CD4-positive, alpha-beta T cell treated with Interleukin-4 for 4 hours (primary cell): Measurements from ENCODE around the gene ZNF697.

ENCODE experiments used
- DNase-seq: peaks from one replicate; pipeline ENCODE4 v3.0.0-alpha.2; 2020

ZNF697 gene

GRCh38 chr1:119660253-119661083 is 12.4 kb upstream of the ZNF697 start:
- DNase-seq, result no peak

GRCh38 chr1:119659628-119660027 is 11.6 kb upstream of the ZNF697 start:
- DNase-seq, result no peak

- DNase-seq, result no peak
These were observed 8.4 kb upstream of the ZNF697 start for GRCh38 chr1:119656410-119656955.

- DNase-seq, result no peak
These were observed 7.1 kb upstream of the ZNF697 start for GRCh38 chr1:119655154-119655553.

GRCh38 chr1:119653839-119654170 is 5.7 kb upstream of the ZNF697 start:
- no peak for DNase-seq

- DNase-seq, result no peak
These were observed 5.2 kb upstream of the ZNF697 start for GRCh38 chr1:119653135-119653838.

- no peak for DNase-seq
These were observed 4.5 kb upstream of the ZNF697 start for GRCh38 chr1:119652587-119652986.

- DNase-seq, result no peak
These were observed 3.6 kb upstream of the ZNF697 start for GRCh38 chr1:119651641-119652040.

- no peak for DNase-seq
These were observed 3.1 kb upstream of the ZNF697 start for GRCh38 chr1:119651133-119651532.

- DNase-seq, result no peak
These were observed 546 bp upstream of the ZNF697 start for GRCh38 chr1:119648620-119649004.

- no peak for DNase-seq
These were observed 785 bp downstream of the ZNF697 start for GRCh38 chr1:119647228-119647733.

GRCh38 chr1:119646521-119647227 is 1.4 kb downstream of the ZNF697 start:
- DNase-seq, result no peak

- no peak for DNase-seq
These were observed 9.0 kb downstream of the ZNF697 start for GRCh38 chr1:119639109-119639508.

- no peak for DNase-seq
These were observed 10.4 kb downstream of the ZNF697 start for GRCh38 chr1:119637710-119638109.

GRCh38 chr1:119636491-119637089 is 11.5 kb downstream of the ZNF697 start:
- DNase-seq, result no peak

GRCh38 chr1:119635811-119636390 is 12.2 kb downstream of the ZNF697 start:
- DNase-seq, result no peak

- DNase-seq, result no peak
These were observed 14.1 kb downstream of the ZNF697 start for GRCh38 chr1:119634016-119634415.

GRCh38 chr1:119633575-119633974 is 14.5 kb downstream of the ZNF697 start:
- no peak for DNase-seq

- DNase-seq, result no peak
These were observed 15.2 kb downstream of the ZNF697 start for GRCh38 chr1:119632841-119633240.

- DNase-seq, result no peak
These were observed 16.0 kb downstream of the ZNF697 start for GRCh38 chr1:119632103-119632490.

GRCh38 chr1:119631433-119632102 is 16.5 kb downstream of the ZNF697 start:
- DNase-seq, result no peak

GRCh38 chr1:119631086-119631432 is 17.0 kb downstream of the ZNF697 start:
- no peak for DNase-seq
